ENCODE data around the gene CALM1. TPM values are rescaled to one million over a fixed set of nuclear protein-coding genes. Genes with fewer than 3 reads are reported as not detected.

CALM1 gene
- total RNA-seq, 2 donors from 2014 or later = 423 to 503 TPM

DNA sequence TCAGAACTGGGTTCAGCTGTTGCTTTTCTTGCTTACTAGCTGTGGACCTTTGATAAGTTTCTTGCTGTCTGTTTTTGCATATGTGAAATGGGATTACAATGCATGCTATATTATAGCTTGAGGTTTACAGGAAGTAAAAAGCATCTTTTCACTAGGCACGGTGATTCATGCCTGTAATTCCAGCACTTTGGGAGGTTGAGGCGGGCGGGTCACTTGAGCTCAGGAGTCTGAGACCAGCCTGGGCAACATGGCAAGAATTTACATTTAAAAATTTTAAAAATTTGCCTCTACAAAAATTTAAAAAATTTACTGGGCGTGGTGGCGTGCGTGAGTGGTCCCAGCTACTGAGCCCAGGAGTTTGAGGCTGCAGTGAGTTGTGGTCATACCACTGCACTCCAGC, 42.0 kb downstream of the CALM1 start:
- H3K4me3 ChIP-seq (ENCODE audit: low read length) = no peak overlapping the region
- no peaks in the 10 kb centered on the region for H3K27me3 ChIP-seq (ENCODE audit: control insufficient read depth, insufficient read depth, low read length, poor library complexity, severe bottlenecking)
- Mint-ChIP-seq H3K4me3 (no peak overlapping the region), H3K36me3 (ENCODE audit: low read depth) (no peaks in the 10 kb centered on the region), H3K27me3 (ENCODE audit: insufficient read depth) (no peaks in the 10 kb centered on the region), H3K4me1 (peaks cover 17% of the 10 kb centered on the region), H3K27ac (no peak overlapping the region), H3K9me3 (no peaks in the 10 kb centered on the region)
- no peak overlapping the region for H3K9ac ChIP-seq (ENCODE audit: extremely low read depth, low read length, poor library complexity, severe bottlenecking)
- H3K27ac ChIP-seq (ENCODE audit: low read depth, low read length) = no peak overlapping the region
- no peaks in the 10 kb centered on the region for H3K4me1 ChIP-seq (ENCODE audit: control insufficient read depth, insufficient read depth, low read length)
- WGBS, 2 experiments (ENCODE audit: insufficient coverage in 1 of 2, insufficient read length in 1 of 2) = 91 to 100% methylated on average over 4 to 6 of the region's 6 CpGs
- no peaks in the 10 kb centered on the region for H3K9me3 ChIP-seq (ENCODE audit: control insufficient read depth, low read length)
- no peak for DNase-seq
- no peaks in the 10 kb centered on the region for H3K36me3 ChIP-seq (ENCODE audit: control insufficient read depth, insufficient read depth, low read length)
- TF ChIP-seq, protein P1, sequence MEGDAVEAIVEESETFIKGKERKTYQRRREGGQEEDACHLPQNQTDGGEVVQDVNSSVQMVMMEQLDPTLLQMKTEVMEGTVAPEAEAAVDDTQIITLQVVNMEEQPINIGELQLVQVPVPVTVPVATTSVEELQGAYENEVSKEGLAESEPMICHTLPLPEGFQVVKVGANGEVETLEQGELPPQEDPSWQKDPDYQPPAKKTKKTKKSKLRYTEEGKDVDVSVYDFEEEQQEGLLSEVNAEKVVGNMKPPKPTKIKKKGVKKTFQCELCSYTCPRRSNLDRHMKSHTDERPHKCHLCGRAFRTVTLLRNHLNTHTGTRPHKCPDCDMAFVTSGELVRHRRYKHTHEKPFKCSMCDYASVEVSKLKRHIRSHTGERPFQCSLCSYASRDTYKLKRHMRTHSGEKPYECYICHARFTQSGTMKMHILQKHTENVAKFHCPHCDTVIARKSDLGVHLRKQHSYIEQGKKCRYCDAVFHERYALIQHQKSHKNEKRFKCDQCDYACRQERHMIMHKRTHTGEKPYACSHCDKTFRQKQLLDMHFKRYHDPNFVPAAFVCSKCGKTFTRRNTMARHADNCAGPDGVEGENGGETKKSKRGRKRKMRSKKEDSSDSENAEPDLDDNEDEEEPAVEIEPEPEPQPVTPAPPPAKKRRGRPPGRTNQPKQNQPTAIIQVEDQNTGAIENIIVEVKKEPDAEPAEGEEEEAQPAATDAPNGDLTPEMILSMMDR (conservative IDR thresholded peaks at IDR 0.05) = no peak

DNA sequence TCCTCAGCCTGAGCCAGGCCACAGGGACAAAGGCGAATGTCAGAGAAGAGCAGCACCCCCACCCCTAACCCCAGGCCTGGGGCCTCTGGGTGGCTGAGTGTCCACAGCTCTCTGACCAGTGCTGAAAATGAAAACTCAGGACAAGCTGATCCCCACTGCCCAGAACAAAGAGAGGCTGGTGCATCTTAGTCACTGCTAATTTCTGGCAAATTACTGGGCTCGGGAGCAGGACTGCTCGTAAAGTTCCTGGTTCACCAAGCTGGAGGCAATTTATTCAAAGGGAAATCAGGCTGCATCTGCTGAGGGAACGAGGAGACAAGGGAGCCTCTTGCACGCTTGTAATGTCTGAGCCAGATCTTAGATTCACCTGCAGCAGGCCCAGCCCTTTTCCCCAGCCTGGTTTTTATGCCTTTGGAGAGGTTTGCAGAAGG, 43.2 kb downstream of the CALM1 start:
- no peaks in the 10 kb centered on the region for H3K36me3 Mint-ChIP-seq (ENCODE audit: low read depth)
- no peak overlapping the region for H3K4me3 Mint-ChIP-seq
- H3K27me3 ChIP-seq (ENCODE audit: control insufficient read depth, insufficient read depth, low read length, poor library complexity, severe bottlenecking) = no peaks in the 10 kb centered on the region
- no peaks in the 10 kb centered on the region for H3K9me3 Mint-ChIP-seq
- H3K36me3 ChIP-seq (ENCODE audit: control insufficient read depth, insufficient read depth, low read length) = no peaks in the 10 kb centered on the region
- no peaks in the 10 kb centered on the region for H3K4me1 ChIP-seq (ENCODE audit: control insufficient read depth, insufficient read depth, low read length)
- H3K27ac Mint-ChIP-seq = no peak overlapping the region
- no peak overlapping the region for H3K4me3 ChIP-seq (ENCODE audit: low read length)
- no peak overlapping the region for H3K9ac ChIP-seq (ENCODE audit: extremely low read depth, low read length, poor library complexity, severe bottlenecking)
- H3K9me3 ChIP-seq (ENCODE audit: control insufficient read depth, low read length) = no peaks in the 10 kb centered on the region
- H3K27me3 Mint-ChIP-seq (ENCODE audit: insufficient read depth) = no peaks in the 10 kb centered on the region
- WGBS, 2 experiments (ENCODE audit: insufficient coverage in 1 of 2, insufficient read length in 1 of 2) = 58 to 60% methylated on average over 5 of the region's 5 CpGs
- H3K27ac ChIP-seq (ENCODE audit: low read depth, low read length) = peak overlapping the region; percentile 91
- TF ChIP-seq, protein P1 (conservative IDR thresholded peaks at IDR 0.05) = no peak
- DNase-seq = peak; percentile 58
- H3K4me1 Mint-ChIP-seq = peaks cover 17% of the 10 kb centered on the region

DNA sequence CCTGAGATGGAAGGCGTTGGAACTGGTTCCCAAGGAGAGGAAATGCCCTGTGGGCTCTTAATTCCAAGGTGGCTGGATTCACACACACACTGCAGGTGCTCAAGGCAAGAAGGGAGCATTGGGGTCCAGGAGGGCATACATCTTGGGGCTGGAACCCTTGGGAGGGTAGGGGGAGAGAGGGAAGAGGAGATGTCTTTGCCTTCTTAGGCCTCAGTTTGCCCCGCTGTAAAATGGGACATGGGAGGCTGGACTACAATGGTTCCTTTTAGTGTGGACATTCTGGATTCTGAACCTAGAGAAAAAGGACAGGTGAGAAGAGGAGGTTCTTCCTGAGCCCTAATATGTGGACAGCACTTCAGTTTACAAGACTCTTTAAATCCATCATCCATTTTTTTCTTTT, 43.8 kb downstream of the CALM1 start:
- peaks cover 17% of the 10 kb centered on the region for H3K4me1 Mint-ChIP-seq
- Histone ChIP-seq H3K9me3 (ENCODE audit: control insufficient read depth, low read length) (peaks cover 2% of the 10 kb centered on the region), H3K36me3 (ENCODE audit: control insufficient read depth, insufficient read depth, low read length) (no peaks in the 10 kb centered on the region), H3K4me1 (ENCODE audit: control insufficient read depth, insufficient read depth, low read length) (no peaks in the 10 kb centered on the region), H3K27ac (ENCODE audit: low read depth, low read length) (peak overlapping the region; percentile 91), H3K4me3 (ENCODE audit: low read length) (no peak overlapping the region), H3K27me3 (ENCODE audit: control insufficient read depth, insufficient read depth, low read length, poor library complexity, severe bottlenecking) (no peaks in the 10 kb centered on the region), H3K9ac (ENCODE audit: extremely low read depth, low read length, poor library complexity, severe bottlenecking) (no peak overlapping the region)
- WGBS, 2 experiments (ENCODE audit: insufficient coverage in 1 of 2, insufficient read length in 1 of 2) = 29 to 83% methylated on average over 1 to 2 of the region's 2 CpGs
- DNase-seq = no peak
- TF ChIP-seq, protein P1 (conservative IDR thresholded peaks at IDR 0.05) = no peak
- H3K36me3 Mint-ChIP-seq (ENCODE audit: low read depth) = no peaks in the 10 kb centered on the region
- H3K4me3 Mint-ChIP-seq = no peak overlapping the region
- peaks cover 2% of the 10 kb centered on the region for H3K9me3 Mint-ChIP-seq
- H3K27ac Mint-ChIP-seq = no peak overlapping the region
- no peaks in the 10 kb centered on the region for H3K27me3 Mint-ChIP-seq (ENCODE audit: insufficient read depth)

Measured in endodermal cell (in vitro differentiated cells).